Adrenal gland (tissue), 5 donors: ENCODE data around the gene TP53I3.

Source experiments
- POLR2A ChIP-seq, 2 donors: fragments of 450-650 bp; IDR thresholded peaks; one replicate each; pipeline ENCODE4 v1.6.1; 2017; ENCODE audit warnings: antibody characterized with exemption in 2 of 2, mild to moderate bottlenecking in 2 of 2, moderate library complexity in 1 of 2
- TF ChIP-seq, protein P1 (sequence below), 6 experiments: fragments of 450-650 bp in 4 of 6; fragments of 200-600 bp in 2 of 6; sonication (generic) in 1 of 6; IDR thresholded peaks; 1 replicate in 5 of 6; 2 replicates in 1 of 6; pipeline versions ENCODE4 v1.5.1 to v1.8.0; 2016 to 2021; ENCODE audit warnings: antibody characterized with exemption in 6 of 6, mild to moderate bottlenecking in 2 of 6, moderate library complexity in 1 of 6
- donor health status: DM: no; HTN: no; CAD: no.

GRCh38 chr2:24111407-24111901 lies 26.8 kb upstream of the TP53I3 start:
- TF ChIP-seq POLR2A (IDR thresholded peaks at IDR 0.05): no peak
- TF ChIP-seq, protein P1, sequence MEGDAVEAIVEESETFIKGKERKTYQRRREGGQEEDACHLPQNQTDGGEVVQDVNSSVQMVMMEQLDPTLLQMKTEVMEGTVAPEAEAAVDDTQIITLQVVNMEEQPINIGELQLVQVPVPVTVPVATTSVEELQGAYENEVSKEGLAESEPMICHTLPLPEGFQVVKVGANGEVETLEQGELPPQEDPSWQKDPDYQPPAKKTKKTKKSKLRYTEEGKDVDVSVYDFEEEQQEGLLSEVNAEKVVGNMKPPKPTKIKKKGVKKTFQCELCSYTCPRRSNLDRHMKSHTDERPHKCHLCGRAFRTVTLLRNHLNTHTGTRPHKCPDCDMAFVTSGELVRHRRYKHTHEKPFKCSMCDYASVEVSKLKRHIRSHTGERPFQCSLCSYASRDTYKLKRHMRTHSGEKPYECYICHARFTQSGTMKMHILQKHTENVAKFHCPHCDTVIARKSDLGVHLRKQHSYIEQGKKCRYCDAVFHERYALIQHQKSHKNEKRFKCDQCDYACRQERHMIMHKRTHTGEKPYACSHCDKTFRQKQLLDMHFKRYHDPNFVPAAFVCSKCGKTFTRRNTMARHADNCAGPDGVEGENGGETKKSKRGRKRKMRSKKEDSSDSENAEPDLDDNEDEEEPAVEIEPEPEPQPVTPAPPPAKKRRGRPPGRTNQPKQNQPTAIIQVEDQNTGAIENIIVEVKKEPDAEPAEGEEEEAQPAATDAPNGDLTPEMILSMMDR (IDR thresholded peaks at IDR 0.05): no peak
